OCI-LY1 (cell line): ENCODE results near the gene SLC25A11.
A peak's percentile ranks its signal among the peaks of the same experiment; 100 is the strongest.

ENCODE experiments used
- H2AFZ ChIP-seq: fragments of 200-600 bp; sonication (generic), shearing (Covaris generic); 2 replicates; pipeline ENCODE4 v1.6.0; 2014; ENCODE audit warnings: antibody characterized with exemption, mild to moderate bottlenecking, low read length
- H3F3A ChIP-seq: fragments of 200-600 bp; sonication (generic), shearing (Covaris generic); 2 replicates; pipeline ENCODE4 v1.6.0; 2014; ENCODE audit warnings: mild to moderate bottlenecking, antibody characterized with exemption, low read length, moderate library complexity; ENCODE audit not compliant: insufficient read depth
- H3K27ac ChIP-seq: fragments of 200-600 bp; sonication (generic); 2 replicates; pipeline ENCODE4 v1.5.1; 2014; ENCODE audit warnings: low read length, mixed run types, mild to moderate bottlenecking, low read depth; ENCODE audit not compliant: poor library complexity, severe bottlenecking
- H3K27me3 ChIP-seq: fragments of 200-600 bp; sonication (generic); 2 replicates; pipeline ENCODE4 v1.6.0; 2014; ENCODE audit warnings: antibody characterized with exemption, mild to moderate bottlenecking, low read length, moderate library complexity; ENCODE audit not compliant: insufficient read depth
- H3K36me3 ChIP-seq: fragments of 200-600 bp; sonication (generic); 2 replicates; pipeline ENCODE4 v1.6.1; 2014; ENCODE audit warnings: mild to moderate bottlenecking, antibody characterized with exemption, low read length, moderate library complexity, mixed read lengths; ENCODE audit not compliant: insufficient read depth
- H3K4me1 ChIP-seq: fragments of 200-600 bp; sonication (generic); 2 replicates; pipeline ENCODE4 v1.5.1; 2014; ENCODE audit warnings: mild to moderate bottlenecking, low read length, moderate library complexity; ENCODE audit not compliant: insufficient read depth, severe bottlenecking
- H3K4me2 ChIP-seq: fragments of 200-600 bp; sonication (generic), shearing (Covaris generic); 2 replicates; pipeline ENCODE4 v1.6.1; 2014; ENCODE audit warnings: low read length
- H3K4me3 ChIP-seq: fragments of 200-600 bp; sonication (generic); 2 replicates; pipeline ENCODE4 v1.5.1; 2014; ENCODE audit warnings: low read length, low read depth, mild to moderate bottlenecking, mixed read lengths; ENCODE audit not compliant: poor library complexity, severe bottlenecking
- H3K79me2 ChIP-seq: fragments of 200-600 bp; shearing (Covaris generic); 2 replicates; pipeline ENCODE4 v1.6.1; 2016; ENCODE audit warnings: mixed run types, low read length, mixed read lengths; ENCODE audit not compliant: insufficient read depth
- H3K9ac ChIP-seq: fragments of 200-600 bp; sonication (generic), shearing (Covaris generic); 2 replicates; pipeline ENCODE4 v1.6.1; 2014; ENCODE audit warnings: mild to moderate bottlenecking, low read length, mixed read lengths
- H3K9me2 ChIP-seq: fragments of 200-600 bp; sonication (generic), shearing (Covaris generic); 2 replicates; pipeline ENCODE4 v1.6.1; 2014; ENCODE audit warnings: low read depth, mild to moderate bottlenecking, low read length, mixed read lengths
- H3K9me3 ChIP-seq: fragments of 200-600 bp; shearing (Covaris generic); 2 replicates; pipeline ENCODE4 v1.6.1; 2014; ENCODE audit warnings: low read length, mixed read lengths
- H4K20me1 ChIP-seq: fragments of 200-600 bp; sonication (generic), shearing (Covaris generic); 2 replicates; pipeline ENCODE4 v1.6.0; 2016; ENCODE audit warnings: mild to moderate bottlenecking, low read length; ENCODE audit not compliant: insufficient read depth
- CTCF ChIP-seq: fragments of 200-600 bp; sonication (generic), shearing (Covaris generic); IDR thresholded peaks from 2 replicates; pipeline ENCODE4 v1.5.1; 2017; ENCODE audit warnings: mild to moderate bottlenecking, antibody characterized with exemption, low read length, moderate library complexity, mixed read lengths
- EZH2 ChIP-seq: fragments of 200-600 bp; sonication (generic), shearing (Covaris generic); IDR thresholded peaks from 2 replicates; pipeline ENCODE4 v1.8.0; 2017; ENCODE audit warnings: borderline replicate concordance, mixed run types, mild to moderate bottlenecking, antibody characterized with exemption, low read length, moderate library complexity, mixed read lengths

SLC25A11 gene

GRCh38 chr17:4948931-4949320, 9.1 kb upstream of the SLC25A11 start:
- Histone ChIP-seq H4K20me1 (no peaks in the 10 kb centered on the region), H3K27me3 (no peaks in the 10 kb centered on the region), H3K9me2 (no peaks in the 10 kb centered on the region), H3K79me2 (peaks cover 9% of the 10 kb centered on the region), H3K4me2 (peak overlapping the region; percentile 94), H3K36me3 (peaks cover 40% of the 10 kb centered on the region), H3K9me3 (no peaks in the 10 kb centered on the region), H2AFZ (no peak overlapping the region), H3K9ac (peak overlapping the region; percentile 92), H3K27ac (peak overlapping the region; percentile 100), H3K4me1 (peaks cover 49% of the 10 kb centered on the region), H3F3A (peaks cover 14% of the 10 kb centered on the region), H3K4me3 (peak overlapping the region; percentile 84)
- TF ChIP-seq CTCF (no peak), EZH2 (no peak)

GRCh38 chr17:4948166-4948930, 8.5 kb upstream of the SLC25A11 start, which contains the start of gene PFN1:
TSS of gene PFN1 (minus strand) at chr17:4948530. CDS start at chr17:4948394, 136 bp downstream.
- Histone ChIP-seq H2AFZ (no peak within 1 kb of the TSS), H3K9me2 (no peaks in the 10 kb centered on the region), H3K4me3 (peak within 1 kb of the TSS; percentile 84), H3K9me3 (no peaks in the 10 kb centered on the region), H3K4me2 (peak within 1 kb of the TSS; percentile 94), H3K9ac (peak within 1 kb of the TSS; percentile 92), H3K27me3 (no peaks in the 10 kb centered on the region), H3K4me1 (peaks cover 55% of the 10 kb centered on the region), H3F3A (peaks cover 18% of the 10 kb centered on the region), H3K27ac (peak within 1 kb of the TSS; percentile 100), H3K79me2 (peaks cover 9% of the 10 kb centered on the region), H4K20me1 (no peaks in the 10 kb centered on the region), H3K36me3 (peaks cover 46% of the 10 kb centered on the region)
- TF ChIP-seq CTCF (no peak), EZH2 (no peak)

- Histone ChIP-seq H3K27ac (peak overlapping the region; percentile 100), H3K79me2 (peaks cover 9% of the 10 kb centered on the region), H3F3A (peaks cover 18% of the 10 kb centered on the region), H3K27me3 (no peaks in the 10 kb centered on the region), H3K4me3 (peak overlapping the region; percentile 84), H3K9me2 (no peaks in the 10 kb centered on the region), H3K4me2 (peak overlapping the region; percentile 94), H4K20me1 (no peaks in the 10 kb centered on the region), H2AFZ (no peak overlapping the region), H3K4me1 (peaks cover 60% of the 10 kb centered on the region), H3K36me3 (peaks cover 54% of the 10 kb centered on the region), H3K9me3 (no peaks in the 10 kb centered on the region), H3K9ac (peak overlapping the region; percentile 92)
- no peak for TF ChIP-seq EZH2
- TF ChIP-seq CTCF = no peak
Observed at GRCh38 chr17:4947411-4948165, 7.7 kb upstream of the SLC25A11 start.
